HG03342 (cell line): ENCODE measurements around the gene CNOT6.

Experiments used
- ATAC-seq: cut with Tn5 transposase; IDR thresholded peaks from one replicate; pipeline ENCODE4 v1.9.1; 2021; ENCODE audit warnings: mild to moderate bottlenecking, moderate library complexity; ENCODE audit not compliant: unreplicated experiment

The CNOT6 gene

DNA sequence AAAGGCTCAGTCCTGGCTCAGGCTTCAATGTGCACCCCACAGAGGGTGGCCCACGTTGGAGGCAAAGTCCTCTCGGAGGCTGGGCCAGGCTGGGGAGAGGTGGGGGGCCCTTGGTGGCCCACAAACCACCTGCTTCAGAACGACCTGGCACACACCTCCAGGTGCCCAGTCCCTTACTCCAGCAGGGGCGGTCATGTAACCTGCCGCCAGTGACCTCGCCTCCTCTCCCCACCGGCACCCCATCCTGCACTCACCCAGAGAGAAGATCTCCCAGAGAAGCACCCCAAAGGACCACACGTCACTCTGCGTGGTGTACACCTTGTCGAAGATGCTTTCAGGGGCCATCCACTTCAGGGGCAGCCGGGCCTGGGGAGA lies 119.6 kb downstream of the CNOT6 start:
- no peak for ATAC-seq

DNA sequence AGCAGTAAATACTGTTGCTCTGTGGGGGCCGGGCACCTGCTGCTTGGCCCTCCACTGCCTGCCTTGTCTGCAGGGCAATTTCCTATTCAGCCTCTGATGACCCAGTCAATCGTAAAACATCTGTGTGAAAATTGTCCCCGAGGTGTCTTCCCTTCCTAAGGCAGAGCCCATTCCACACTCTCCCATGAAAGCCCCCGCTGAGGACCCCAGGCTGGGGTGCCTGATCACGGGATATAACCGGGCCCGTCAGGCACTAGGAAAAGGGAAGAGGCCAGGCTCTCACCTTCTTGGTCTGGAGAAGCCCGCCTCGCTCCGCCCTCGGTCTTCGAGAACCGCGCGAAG lies 124.3 kb downstream of the CNOT6 start:
- ATAC-seq, result no peak

DNA sequence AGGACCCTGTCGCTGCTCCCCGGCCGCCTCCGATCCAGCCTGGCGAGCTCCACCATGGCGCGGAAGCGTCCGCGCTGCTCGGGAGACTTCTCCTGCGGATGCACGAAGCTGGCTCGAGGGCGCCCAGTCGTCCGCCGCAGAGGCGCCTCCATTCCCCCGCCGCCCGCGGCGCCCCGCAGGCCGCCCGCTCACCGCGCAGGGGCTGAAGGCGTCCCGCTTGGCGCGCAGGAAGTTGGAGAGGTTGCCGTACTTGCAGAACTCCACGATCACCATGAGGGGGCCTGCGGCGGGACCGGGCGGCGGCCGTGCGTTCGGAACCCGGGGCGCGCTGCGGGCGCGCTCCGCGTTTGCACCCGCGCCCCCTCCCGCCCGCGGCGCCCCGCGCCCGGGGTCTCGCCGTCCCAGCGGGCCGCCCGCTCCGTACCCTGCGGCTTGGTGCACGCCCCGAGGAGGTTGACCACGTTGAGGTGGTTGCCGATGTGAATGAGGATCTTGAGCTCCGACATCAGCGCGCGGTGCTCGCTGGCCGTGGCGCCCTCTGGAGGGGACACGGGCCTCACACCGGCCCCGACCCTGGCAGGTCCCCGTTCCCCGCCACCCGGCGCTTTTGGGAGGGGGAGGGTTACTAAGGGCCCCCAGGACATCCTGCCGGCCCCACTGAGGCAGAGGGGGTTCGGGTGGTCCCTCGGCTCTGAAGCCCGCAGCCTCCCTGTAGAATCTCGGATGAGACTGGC lies 124.8 kb downstream of the CNOT6 start:
- ATAC-seq, result no peak

DNA sequence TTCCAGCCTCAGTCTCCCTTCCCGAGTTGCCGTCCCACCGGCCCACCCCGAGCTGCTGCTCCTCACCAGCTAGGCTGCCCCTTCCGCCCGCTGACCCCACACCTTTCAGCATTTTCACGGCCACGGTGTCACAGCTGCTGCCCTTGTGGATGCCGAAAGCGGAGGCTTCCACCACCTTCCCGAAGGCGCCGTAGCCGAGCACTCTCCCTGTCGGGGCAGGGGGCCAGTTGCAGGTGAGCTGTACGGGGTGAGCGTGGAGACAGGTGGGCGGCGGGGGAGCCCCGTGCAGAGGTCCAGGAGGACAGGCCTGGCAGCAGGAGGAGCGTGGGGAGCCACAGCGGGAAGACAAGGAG lies 125.4 kb downstream of the CNOT6 start:
- no peak for ATAC-seq

DNA sequence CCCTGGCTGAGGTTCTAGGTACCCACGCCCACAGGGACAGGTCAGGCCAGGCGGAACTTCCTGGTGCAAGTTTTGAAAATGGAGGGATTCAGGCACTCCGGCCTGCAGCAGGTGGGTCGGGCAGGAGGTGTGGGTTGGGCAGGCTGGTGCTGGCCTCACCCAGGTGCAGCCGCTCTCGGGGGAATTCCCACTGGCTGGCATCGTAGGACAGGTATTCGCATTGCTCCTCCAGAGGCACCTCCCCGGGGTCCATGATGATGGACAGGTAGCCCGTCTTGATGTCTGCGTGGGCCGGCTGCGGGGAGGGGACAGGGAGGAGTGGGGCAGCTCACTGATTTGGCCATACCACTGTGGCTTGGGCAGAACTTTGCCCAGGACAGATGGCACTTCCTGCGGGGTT lies 125.8 kb downstream of the CNOT6 start:
- no peak for ATAC-seq

DNA sequence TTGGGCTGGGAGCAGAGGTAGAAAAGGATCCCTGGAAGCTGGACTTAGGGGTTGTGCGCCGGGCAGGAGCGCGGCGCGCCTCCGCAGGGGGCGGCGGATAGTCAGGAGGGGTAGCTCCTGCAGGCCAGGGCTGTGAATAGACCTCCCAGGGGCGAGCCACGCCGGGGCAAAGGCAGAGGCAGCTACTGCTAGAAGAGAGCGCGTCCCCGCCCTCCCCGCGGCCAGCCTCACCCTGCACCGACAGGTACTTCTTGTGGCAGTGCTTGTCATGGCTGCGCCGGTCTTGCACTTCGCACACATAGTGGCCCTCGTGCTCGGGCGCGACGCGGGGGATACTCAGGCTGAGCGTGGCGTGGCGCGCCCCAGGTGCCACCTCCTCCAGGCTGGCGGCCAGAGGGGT lies 127.1 kb downstream of the CNOT6 start:
- no peak for ATAC-seq

DNA sequence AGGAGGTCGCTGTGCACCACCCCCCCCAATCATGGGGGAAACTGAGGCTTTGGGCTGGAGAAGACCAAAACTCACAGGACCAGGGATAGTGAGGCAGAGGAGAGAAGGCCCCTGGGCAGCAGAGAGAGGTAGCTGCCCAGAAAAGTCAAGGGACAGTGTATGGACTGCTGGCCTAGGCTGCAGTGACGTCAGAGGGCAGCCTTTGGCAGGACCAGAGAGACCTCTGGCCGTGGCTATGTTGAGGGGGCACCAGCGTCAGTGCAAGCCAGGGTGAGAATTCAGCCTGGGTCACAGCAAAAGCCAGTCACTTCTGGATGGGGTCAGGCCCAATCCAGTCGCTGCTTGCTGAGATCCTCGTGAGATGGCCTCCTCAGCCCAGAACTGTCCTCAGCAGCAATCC lies 128.7 kb downstream of the CNOT6 start:
- ATAC-seq, result no peak

DNA sequence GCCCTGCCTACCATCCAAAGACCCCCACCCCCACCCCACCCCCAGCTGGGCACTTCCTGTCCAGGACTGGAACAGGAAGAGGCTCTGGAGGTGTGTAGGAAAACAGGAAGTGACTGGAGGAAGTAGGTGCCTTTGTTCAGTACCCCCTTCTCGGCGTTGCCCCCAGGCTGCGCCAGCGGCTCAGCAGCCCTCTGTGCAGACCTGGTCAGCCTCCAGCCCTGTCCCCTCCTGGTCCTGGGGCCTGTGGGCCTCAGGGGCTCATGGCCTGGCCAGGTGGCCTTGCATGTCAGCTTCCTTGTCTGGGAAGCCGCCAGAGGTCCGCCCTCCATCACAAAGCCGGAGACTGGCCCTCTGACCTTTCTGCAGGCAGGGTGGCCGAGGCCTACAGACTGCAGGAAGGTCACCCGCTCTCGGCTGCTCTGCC lies 129.2 kb downstream of the CNOT6 start:
- ATAC-seq, result no peak

DNA sequence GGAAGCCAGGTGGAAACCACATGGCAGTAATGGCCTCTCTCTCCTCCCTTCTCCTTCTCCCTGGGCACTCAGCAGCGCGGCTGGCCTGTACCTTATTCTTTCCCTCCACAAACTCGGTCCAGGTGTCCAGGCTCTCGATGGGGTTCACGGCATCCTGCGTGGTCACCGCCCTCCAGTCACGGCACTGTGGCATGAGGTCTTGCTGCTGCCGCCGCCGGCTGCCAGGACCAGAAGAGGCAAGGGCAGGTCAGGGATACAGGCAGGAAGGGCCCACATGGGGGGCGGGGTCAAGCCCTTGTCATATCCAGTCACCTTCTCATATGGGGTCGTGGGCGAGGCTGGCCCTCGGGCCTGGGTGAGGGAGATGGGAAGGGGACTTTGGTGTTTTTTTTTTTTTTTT lies 129.7 kb downstream of the CNOT6 start:
- ATAC-seq, result no peak

DNA sequence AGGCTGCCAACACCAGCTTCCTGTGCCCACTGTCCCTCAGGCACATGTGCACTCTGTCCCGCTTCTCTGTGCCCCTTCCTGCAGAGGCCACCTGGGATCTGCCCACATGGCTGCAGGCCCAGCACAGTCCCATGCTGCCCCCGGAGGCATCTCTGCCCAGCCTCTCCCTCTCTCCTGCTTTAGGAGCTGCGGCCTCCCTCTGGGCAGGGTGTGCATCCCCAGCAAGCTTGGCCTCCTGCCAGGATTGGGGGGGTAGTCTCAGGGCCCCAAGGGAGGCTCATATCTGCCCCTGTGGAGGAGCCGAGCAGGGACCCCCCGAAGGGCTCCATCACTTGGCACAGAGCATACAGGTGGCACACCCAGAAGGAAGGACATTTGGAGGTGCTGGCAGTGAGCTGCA lies 130.4 kb downstream of the CNOT6 start:
- ATAC-seq, result no peak

DNA sequence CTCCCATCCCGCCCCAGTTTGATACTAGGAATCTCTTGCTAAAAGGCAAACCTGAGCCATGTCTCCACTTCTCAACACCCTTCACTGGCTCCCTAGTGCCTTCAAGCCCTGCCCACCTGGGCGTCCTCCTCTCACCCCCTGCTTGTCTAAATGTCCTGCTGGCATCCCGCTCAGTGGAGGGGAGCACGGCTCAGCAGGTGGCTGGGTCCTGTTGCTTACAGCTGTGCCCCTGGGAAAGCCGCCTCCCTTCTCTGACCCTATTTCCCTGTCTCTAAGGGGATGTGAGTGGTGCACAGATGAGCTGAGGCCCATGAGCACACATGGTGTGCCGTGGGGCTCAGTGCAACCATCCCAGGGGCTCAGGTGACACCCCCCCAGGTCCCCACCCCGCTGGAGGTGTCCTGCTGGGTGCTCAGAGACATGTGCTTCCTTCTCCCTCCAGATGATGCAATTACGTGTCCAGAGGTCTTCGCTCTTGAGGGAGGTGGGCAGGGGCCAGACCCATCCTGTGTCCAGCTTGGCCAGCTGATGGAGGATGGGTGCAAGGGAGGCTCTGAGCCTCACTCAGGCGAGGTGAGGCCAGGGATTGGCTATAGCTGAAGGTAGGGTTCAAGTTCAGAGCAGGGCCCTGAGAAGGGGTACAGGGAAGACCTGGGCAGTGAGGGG lies 131.1 kb downstream of the CNOT6 start:
- no peak for ATAC-seq

DNA sequence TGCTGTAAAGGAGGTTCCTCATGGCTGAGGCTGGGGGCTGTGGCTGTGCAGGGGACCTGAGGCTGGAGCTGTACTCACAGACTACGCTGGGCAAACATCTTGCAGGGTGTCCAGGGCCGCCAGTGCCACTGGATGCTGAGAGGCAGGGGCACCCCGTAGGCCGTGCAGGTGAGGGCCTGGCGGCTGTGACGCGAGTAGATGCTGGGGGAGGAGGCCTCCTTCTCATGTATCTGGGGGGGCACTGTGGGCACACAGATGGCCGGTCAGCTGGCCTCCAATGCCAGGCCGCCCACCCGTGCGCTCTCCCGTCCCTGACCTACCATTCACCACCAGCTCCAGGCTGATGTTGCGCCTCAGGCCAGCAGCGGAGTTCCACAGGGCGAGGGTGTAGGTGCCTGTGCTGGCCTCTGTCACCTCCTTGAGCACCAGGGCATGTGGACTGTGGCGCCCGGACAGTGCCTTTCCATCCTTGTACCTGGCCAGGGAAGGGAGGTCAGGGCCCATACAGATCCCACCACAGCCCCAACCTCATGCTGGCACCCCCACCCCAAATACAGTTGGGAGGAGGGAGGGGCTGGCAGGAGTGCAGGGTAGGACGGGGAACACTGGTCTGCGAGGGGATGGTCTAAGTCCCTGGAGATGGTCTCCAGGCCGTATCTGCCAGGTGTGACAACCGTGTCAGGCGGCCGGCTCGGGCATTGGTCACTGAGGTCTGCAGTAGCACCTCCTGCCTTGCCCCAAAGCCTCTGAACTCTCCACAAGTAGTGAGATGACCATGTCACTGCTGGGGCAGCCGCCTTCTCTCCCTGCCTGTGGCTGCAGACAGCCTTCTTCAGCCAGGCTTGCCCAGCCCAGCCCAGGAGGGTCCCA lies 131.8 kb downstream of the CNOT6 start:
- ATAC-seq, result no peak

DNA sequence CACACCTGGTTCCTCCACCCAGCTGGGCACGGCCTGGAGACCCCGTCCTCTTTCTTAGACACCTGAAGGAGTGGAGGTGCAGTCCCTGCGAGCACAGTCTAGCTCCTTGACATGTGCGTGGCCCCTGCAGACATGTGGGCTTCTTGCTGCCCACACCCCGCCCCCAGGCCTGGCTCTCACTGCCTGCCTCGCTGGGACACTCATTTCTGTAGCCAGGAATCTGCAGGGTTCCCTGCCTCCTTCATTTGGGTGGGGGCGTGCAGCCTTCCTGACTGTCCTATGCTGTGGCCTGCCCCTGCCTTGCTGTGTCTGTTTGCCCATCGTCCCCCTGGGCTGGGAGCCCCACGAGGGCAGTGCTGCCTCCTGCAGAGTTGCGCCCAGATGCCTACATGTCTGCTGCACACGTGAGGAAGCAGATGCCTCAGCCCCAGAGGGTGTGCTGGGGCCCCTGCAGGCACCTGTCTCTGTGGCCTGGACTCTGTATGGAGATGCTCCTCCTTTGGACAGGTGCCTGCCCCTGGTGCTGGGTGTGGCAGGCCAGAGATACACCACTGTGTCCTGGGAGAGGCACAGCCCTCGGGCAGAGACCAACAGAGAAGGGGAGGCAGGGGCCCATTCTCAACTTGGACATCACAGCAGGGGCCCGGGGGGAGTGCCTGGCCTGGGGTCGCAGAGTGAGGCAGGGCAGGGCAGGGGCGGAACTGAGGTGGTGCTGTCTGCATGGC lies 132.6 kb downstream of the CNOT6 start:
- no peak for ATAC-seq

DNA sequence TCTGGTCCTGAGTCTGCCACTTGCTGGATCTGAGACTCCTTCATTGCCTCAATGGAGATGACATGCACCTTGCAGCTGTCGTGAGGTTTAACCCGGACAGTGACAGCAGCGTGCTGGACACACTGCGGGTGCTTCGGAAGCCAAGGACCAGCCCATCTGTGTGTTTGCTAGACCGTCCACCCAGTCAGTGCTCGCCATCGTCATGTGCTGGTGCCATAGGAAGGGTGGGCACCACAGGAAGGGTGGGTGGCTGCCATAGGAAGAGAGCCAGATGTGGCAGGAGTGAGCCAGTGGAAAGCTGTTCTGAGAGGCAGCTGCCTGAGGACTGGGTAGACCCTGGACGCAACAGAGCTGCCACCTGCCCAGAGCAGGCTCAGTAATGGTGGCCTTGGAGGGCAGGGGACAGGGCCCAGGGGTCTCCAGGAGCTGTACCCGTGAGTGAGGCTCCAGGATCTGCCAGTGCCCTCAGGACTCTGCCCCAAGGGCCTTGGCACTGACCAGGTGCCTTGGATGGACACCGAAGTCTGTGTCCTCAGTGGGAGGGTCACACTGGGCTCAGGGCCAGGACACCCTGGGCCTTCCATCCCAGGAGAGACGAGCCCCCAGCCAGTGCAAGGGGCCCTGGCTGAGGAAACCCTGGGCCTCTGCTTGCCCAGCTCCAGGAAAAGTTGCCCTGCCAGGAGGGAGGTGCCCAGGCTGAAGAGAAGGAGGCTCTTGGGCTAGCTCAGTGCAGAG lies 133.4 kb downstream of the CNOT6 start:
- ATAC-seq, result no peak
